Measurements from ENCODE around the gene ATL3. TPM values are rescaled to one million over a fixed set of nuclear protein-coding genes. Genes with fewer than 3 reads are reported as not detected.
A peak's percentile ranks its signal among the peaks of the same experiment; 100 is the strongest.

The ATL3 gene
- total and polyA plus RNA-seq, 2 donors (not counting 1 experiment from before 2014, with no cell fraction given), result 8.9 to 33.8 TPM

DNA sequence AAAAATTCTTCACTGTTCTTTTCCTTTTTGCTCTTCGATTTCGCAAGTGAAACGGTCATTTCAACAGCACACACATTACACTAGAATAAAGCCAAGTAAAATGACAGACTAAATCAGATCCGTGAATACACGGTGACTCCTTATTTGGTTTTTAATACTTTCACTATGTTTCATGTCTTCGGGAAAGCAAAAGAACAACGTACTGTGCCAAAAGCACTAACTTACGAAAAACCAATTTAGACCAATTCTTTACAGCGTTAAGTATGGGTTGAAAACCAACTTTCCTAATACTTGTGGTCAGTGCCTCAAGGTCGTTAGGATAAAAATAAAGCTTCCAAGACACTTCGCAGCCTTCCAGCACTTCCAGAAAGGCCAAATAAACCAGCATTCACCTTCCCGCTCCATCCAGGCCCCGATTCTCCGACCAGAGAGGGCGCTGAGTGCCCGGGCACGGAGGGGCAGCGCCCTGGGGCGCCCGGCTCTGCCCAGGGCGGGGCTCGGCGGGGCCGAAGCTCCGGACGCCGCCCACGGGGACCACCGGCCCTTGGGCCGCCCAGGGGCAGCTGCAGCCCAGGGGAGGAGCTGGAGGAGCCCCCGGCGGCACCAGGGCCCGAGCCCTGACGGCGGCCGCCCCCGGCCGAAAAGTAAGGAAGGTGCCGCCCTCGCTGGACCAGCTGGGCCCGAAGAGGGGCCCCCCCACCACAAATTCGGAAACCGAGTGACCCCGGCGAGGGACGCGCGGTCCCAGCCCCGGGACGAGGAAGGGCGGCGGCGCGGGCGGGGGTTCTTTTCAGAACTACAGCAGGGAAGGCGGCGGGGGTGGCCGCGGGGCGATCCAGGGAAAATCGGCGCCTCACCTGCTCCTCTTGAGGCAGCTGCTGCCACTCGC lies 499 bp downstream of the ATL3 start:
- Histone ChIP-seq H4K20me1 (ENCODE audit: control insufficient read depth, insufficient read depth, low read length, poor library complexity, severe bottlenecking) (peaks cover 24% of the 10 kb centered on the region), H3K4me1 (ENCODE audit: control insufficient read depth in 2 of 2, insufficient read depth in 2 of 2, low read length in 2 of 2) (peaks cover 9 to 13% of the 10 kb centered on the region in 2 donors), H3K27me3 (replicated peaks in 1 of 4; ENCODE audit: control extremely low read depth in 1 of 4, control insufficient read depth in 3 of 4, insufficient read depth in 4 of 4, low read length in 3 of 4) (no peaks in the 10 kb centered on the region), H3K27ac (ENCODE audit: low read length in 2 of 2) (peak overlapping the region; percentile 62 to 73), H3K4me2 (replicated peaks; ENCODE audit: low read depth, low read length, poor library complexity, severe bottlenecking) (peak overlapping the region; percentile 88), H3K9ac (ENCODE audit: low read length) (peak overlapping the region; percentile 84), H3K36me3 (replicated peaks in 1 of 2; ENCODE audit: control extremely low read depth in 1 of 2, control insufficient read depth in 1 of 2, extremely low read depth in 1 of 2, insufficient read depth in 2 of 2, low read length in 1 of 2) (no peaks in the 10 kb centered on the region), H3K4me3 (ENCODE audit: control extremely low read depth in 1 of 5, extremely low read depth in 1 of 5, insufficient read depth in 1 of 5, low read depth in 2 of 5, low read length in 4 of 5) (peak overlapping the region; percentile 22 to 81 (median 78)), H3K79me2 (ENCODE audit: control insufficient read depth, insufficient read depth, low read length) (peaks cover 49% of the 10 kb centered on the region), H2AFZ (ENCODE audit: insufficient read depth, low read depth, low read length, poor library complexity, severe bottlenecking) (peak overlapping the region; percentile 95), H3K9me3 (ENCODE audit: control extremely low read depth in 1 of 3, control insufficient read depth in 2 of 3, insufficient read depth in 1 of 3, low read length in 2 of 3) (no peaks in the 10 kb centered on the region)
- ChIA-PET CTCF (interaction anchor here (0.9 to 3.7 kb wide), 12 partner anchors 8 to 477 kb away, joined by 3 to 39 read pairs (median 5); partner anchors contain the start of gene ZFTA), POLR2A (interaction anchor here (0.6 to 3.0 kb wide), 4 partner anchors 10 to 266 kb away, joined by 3 to 11 read pairs (median 6); partner anchors contain the start of gene RTN3)
- peak overlapping the region; percentile 92 for H3K27ac Mint-ChIP-seq
- H3K4me1 Mint-ChIP-seq, result peaks cover 28% of the 10 kb centered on the region
- WGBS (ENCODE audit: insufficient coverage), result 2% methylated on average over 59 of the region's 63 CpGs
- no peaks in the 10 kb centered on the region for H3K9me3 Mint-ChIP-seq (ENCODE audit: insufficient read depth)
- H3K4me3 Mint-ChIP-seq, result peak overlapping the region; percentile 88
- H3K27me3 Mint-ChIP-seq, result no peaks in the 10 kb centered on the region
- DNase-seq, result peak; percentile 60
- TF ChIP-seq, protein P1, sequence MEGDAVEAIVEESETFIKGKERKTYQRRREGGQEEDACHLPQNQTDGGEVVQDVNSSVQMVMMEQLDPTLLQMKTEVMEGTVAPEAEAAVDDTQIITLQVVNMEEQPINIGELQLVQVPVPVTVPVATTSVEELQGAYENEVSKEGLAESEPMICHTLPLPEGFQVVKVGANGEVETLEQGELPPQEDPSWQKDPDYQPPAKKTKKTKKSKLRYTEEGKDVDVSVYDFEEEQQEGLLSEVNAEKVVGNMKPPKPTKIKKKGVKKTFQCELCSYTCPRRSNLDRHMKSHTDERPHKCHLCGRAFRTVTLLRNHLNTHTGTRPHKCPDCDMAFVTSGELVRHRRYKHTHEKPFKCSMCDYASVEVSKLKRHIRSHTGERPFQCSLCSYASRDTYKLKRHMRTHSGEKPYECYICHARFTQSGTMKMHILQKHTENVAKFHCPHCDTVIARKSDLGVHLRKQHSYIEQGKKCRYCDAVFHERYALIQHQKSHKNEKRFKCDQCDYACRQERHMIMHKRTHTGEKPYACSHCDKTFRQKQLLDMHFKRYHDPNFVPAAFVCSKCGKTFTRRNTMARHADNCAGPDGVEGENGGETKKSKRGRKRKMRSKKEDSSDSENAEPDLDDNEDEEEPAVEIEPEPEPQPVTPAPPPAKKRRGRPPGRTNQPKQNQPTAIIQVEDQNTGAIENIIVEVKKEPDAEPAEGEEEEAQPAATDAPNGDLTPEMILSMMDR (IDR thresholded peaks at IDR 0.05), result peak; percentile 32
- no peak for TF ChIP-seq EZH2 (IDR thresholded peaks at IDR 0.05; ENCODE audit: borderline replicate concordance, insufficient read depth, low read depth, low read length, poor library complexity, severe bottlenecking)
- intact Hi-C loops (cut with micrococcal nuclease), result loop anchor here (1.0 to 5.0 kb wide), 6 partner anchors 11 to 788 kb away; partner anchors contain the start of genes COX8A, RTN3 and SLC3A2
- ATAC-seq (ENCODE audit: low read depth), result peak; percentile 25
